Stomach (tissue), 9 donors: ENCODE results near the gene RPL3. TPM values are rescaled to one million over a fixed set of nuclear protein-coding genes. Genes with fewer than 3 reads are reported as not detected.
A peak's percentile ranks its signal among the peaks of the same experiment; 100 is the strongest.

ENCODE experiments used
- DNase-seq, 2 donors: peaks; one replicate each; pipeline versions ENCODE4 v3.0.0 to v3.0.0-alpha.2; 2013 to 2019
- H3K27ac ChIP-seq, 5 donors: fragments of 200-600 bp in 4 of 5; sonication (generic) in 4 of 5; one replicate each; pipeline ENCODE4 v1.5.1; 2013 to 2019; ENCODE audit warnings: mild to moderate bottlenecking in 1 of 5, moderate library complexity in 1 of 5
- H3K27me3 ChIP-seq, 3 donors: fragments of 200-600 bp; sonication (generic); one replicate each; pipeline ENCODE4 v1.5.1; 2017 to 2019; ENCODE audit warnings: mixed run types in 1 of 3
- H3K36me3 ChIP-seq, 4 donors: fragments of 200-600 bp; sonication (generic); 1 replicate in 3 of 4; 2 replicates in 1 of 4; pipeline ENCODE4 v1.5.1; 2016 to 2019
- H3K4me1 ChIP-seq, 4 donors: fragments of 200-600 bp; sonication (generic); one replicate each; pipeline ENCODE4 v1.5.1; 2016 to 2019
- H3K4me3 ChIP-seq, 4 donors: fragments of 200-600 bp; sonication (generic) in 3 of 4; one replicate each; pipeline ENCODE4 v1.5.1; 2016 to 2019; ENCODE audit warnings: mild to moderate bottlenecking in 1 of 4
- H3K9me3 ChIP-seq, 4 donors: fragments of 200-600 bp; sonication (generic); one replicate each; pipeline ENCODE4 v1.5.1; 2016 to 2019
- CTCF ChIP-seq, 7 experiments: fragments of 450-650 bp in 4 of 7; fragments of 200-600 bp in 3 of 7; sonication (generic) in 3 of 7; IDR thresholded peaks; one replicate each; pipeline ENCODE4 v1.5.1; 2016 to 2019; ENCODE audit warnings: antibody characterized with exemption in 7 of 7, control low read depth in 2 of 7, mild to moderate bottlenecking in 1 of 7
- EP300 ChIP-seq: sonication (generic); formaldehyde crosslinking; IDR thresholded peaks from one replicate; pipeline ENCODE4 v1.6.1; 2017; ENCODE audit warnings: antibody characterized with exemption
- POLR2A ChIP-seq, 4 donors: fragments of 450-650 bp; IDR thresholded peaks; one replicate each; pipeline ENCODE4 v1.6.1; 2016; ENCODE audit warnings: antibody characterized with exemption in 4 of 4, control low read depth in 2 of 4, mild to moderate bottlenecking in 1 of 4, moderate library complexity in 1 of 4
- POLR2AphosphoS5 ChIP-seq, 3 donors: sonication (generic); formaldehyde crosslinking; IDR thresholded peaks; one replicate each; pipeline ENCODE4 v1.6.1; 2016; ENCODE audit warnings: antibody characterized with exemption in 3 of 3
- WGBS, 5 donors: extraction: QIAGEN DNeasy Blood & Tissue Kit in 3 of 5; methylation state at CpG; one replicate each; pipeline versions ENCODE4 v1.1.5 to v1.1.7; 2013 to 2018; 5-methylcytosine and 5-hydroxymethylcytosine counted together
- intact Hi-C: fragments of 100-400 bp; cut with DNase I; formaldehyde crosslinking; loops from one replicate; pipeline ENCODE4 v1.15.1; 2023; ENCODE audit warnings: low total_unique reads
- polyA plus RNA-seq, 3 donors: library from polyadenylated mRNA; stranded (reverse); fragments of 200-250 nt; gene quantifications; one replicate each; pipeline ENCODE4 v1.2.3, GENCODE V29; 2013
- total RNA-seq, 5 donors: library from RNA; depleted of rRNA; stranded (reverse); fragments of >200 nt; gene quantifications; one replicate each; pipeline versions ENCODE4 v1.1.0 to v1.2.3, GENCODE V29; 2014 to 2016
- donor health status: healthy with polysubstance abuse.
- donor health status: Bipolar disorder and iron deficiency.
- donor health status: healthy.

The RPL3 gene
- total and polyA plus RNA-seq, 8 donors: 940 to 5,267 (median 2,482) TPM

GRCh38 chr22:39355080-39355479 is 35.7 kb upstream of the RPL3 start:
- TF ChIP-seq CTCF (IDR thresholded peaks at IDR 0.05) (no peak), POLR2A (IDR thresholded peaks at IDR 0.05) (no peak), EP300 (no peak), POLR2AphosphoS5 (IDR thresholded peaks at IDR 0.05) (no peak)
- Histone ChIP-seq H3K9me3 (no peaks in the 10 kb centered on the region), H3K36me3 (peaks cover 0 to 10% (median 2%) of the 10 kb centered on the region in 4 donors), H3K27me3 (no peaks in the 10 kb centered on the region), H3K4me3 (no peak overlapping the region), H3K4me1 (peaks cover 7 to 19% (median 11%) of the 10 kb centered on the region in 4 donors), H3K27ac (no peak overlapping the region)
- intact Hi-C loops: no loop called here
- 84 to 90% (median 89%) methylated on average over 12 of the region's 12 CpGs for WGBS, 5 donors
- DNase-seq: no peak

- H3K27me3 ChIP-seq: no peaks in the 10 kb centered on the region
- H3K9me3 ChIP-seq: no peaks in the 10 kb centered on the region
- H3K27ac ChIP-seq: no peak overlapping the region
- 78 to 88% (median 82%) methylated on average over 9 of the region's 9 CpGs for WGBS, 5 donors
- no peak overlapping the region for H3K4me3 ChIP-seq
- peaks cover 8 to 30% (median 18%) of the 10 kb centered on the region in 4 donors for H3K4me1 ChIP-seq
- DNase-seq: no peak
- H3K36me3 ChIP-seq: peaks cover 0 to 2% (median 0%) of the 10 kb centered on the region in 4 donors
- intact Hi-C loops: no loop called here
- no peak for TF ChIP-seq POLR2A (IDR thresholded peaks at IDR 0.05)
- TF ChIP-seq POLR2AphosphoS5 (IDR thresholded peaks at IDR 0.05): no peak
- TF ChIP-seq CTCF (IDR thresholded peaks at IDR 0.05): no peak
- TF ChIP-seq EP300: no peak
These were observed 33.9 kb upstream of the RPL3 start for GRCh38 chr22:39353346-39353745.

DNA sequence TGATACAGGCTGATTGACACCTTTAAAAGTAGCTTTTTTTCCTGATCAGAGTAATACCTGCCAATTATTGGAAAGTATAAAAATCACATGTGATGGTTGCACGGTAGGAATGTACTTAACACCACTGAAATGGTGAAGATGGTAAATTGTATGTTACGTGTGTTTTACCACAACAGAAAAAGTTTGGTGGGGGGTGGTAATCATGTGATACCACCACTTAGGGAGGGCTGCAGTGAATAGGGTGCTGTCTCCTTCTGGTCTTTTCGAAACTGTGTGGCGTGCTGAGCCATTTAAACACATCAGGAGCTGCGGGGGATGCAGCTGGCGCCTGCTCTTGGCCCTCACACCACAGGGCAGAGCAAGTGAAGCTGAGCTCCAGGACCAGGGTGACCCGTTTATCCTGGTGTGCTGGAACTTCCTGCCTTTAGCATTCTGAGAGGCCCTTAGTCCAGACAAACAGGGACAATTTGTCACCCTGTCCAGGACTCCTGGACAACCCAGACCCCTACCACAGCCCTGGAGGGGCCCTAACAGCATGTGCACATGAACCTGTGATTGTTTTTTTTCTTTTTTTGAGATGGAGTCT is 33.0 kb upstream of the RPL3 start:
- Histone ChIP-seq H3K36me3 (no peaks in the 10 kb centered on the region), H3K4me3 (no peak overlapping the region), H3K27ac (no peak overlapping the region), H3K9me3 (no peaks in the 10 kb centered on the region), H3K4me1 (peaks cover 8 to 30% (median 18%) of the 10 kb centered on the region in 4 donors), H3K27me3 (no peaks in the 10 kb centered on the region)
- 82 to 86% (median 84%) methylated on average over 7 of the region's 7 CpGs for WGBS, 5 donors
- TF ChIP-seq CTCF (IDR thresholded peaks at IDR 0.05) (no peak), POLR2AphosphoS5 (IDR thresholded peaks at IDR 0.05) (no peak), EP300 (no peak), POLR2A (IDR thresholded peaks at IDR 0.05) (no peak)
- DNase-seq: no peak
- intact Hi-C loops: no loop called here

- DNase-seq: no peak
- TF ChIP-seq EP300: no peak
- no peak overlapping the region for H3K4me3 ChIP-seq
- intact Hi-C loops: no loop called here
- H3K36me3 ChIP-seq: no peaks in the 10 kb centered on the region
- no peaks in the 10 kb centered on the region for H3K9me3 ChIP-seq
- peak overlapping the region in 2 of 5 donors; percentile 50 to 86 for H3K27ac ChIP-seq
- H3K4me1 ChIP-seq: peaks cover 8 to 30% (median 18%) of the 10 kb centered on the region in 4 donors
- H3K27me3 ChIP-seq: no peaks in the 10 kb centered on the region
- 74 to 88% (median 79%) methylated on average over 8 of the region's 8 CpGs for WGBS, 5 donors
These were observed 32.3 kb upstream of the RPL3 start for GRCh38 chr22:39351689-39352214.
